Heart left ventricle (tissue), 13 donors: ENCODE measurements around the gene ALKBH6.

Source experiments
- POLR2A ChIP-seq, 2 donors: fragments of 450-650 bp; IDR thresholded peaks; one replicate each; pipeline ENCODE4 v1.6.1; 2017; ENCODE audit warnings: antibody characterized with exemption in 2 of 2, mild to moderate bottlenecking in 2 of 2, moderate library complexity in 2 of 2
- TF ChIP-seq, protein P1 (sequence below), 12 donors: fragments of 200-600 bp; sonication (generic) in 4 of 12; IDR thresholded peaks; one replicate each; pipeline versions ENCODE4 v1.5.0 to v1.8.0; 2018 to 2022; ENCODE audit warnings: antibody characterized with exemption in 12 of 12, mild to moderate bottlenecking in 5 of 12
- donor health status: ischemic (EF 13 %, LVEDD 7.1; RV severe dilation, severe dysfunction).
- donor health status: DM: no; HTN: yes; CAD: no.
- donor health status: DM: no; HTN: no; CAD: no.
- donor health status: ischemic (EF 25% LVEDD 6.9; RV normal size, moderate dysfunction).
- donor health status: ischemic (EF 25% LVEDD 5.7; RV mildly dilated, moderate dysfunction).
- donor health status: ischemic (EF 35%, LVEDD 5.7; RV mildly dilated, moderate dysfunction).
- donor health status: nonischemic (EF 11% LVEDD 7.7; RV severe dilation, severe dysfunction).
- donor health status: DM: yes; HTN: yes; CAD: no.
- donor health status: PGD.
- donor health status: ischemic (EF 29% LVEDD 5.4; RV normal size, mild dysfunction).
- donor health status: nonischemic (EF 23%, LVEDD 6.1; RV moderate dilation, normal function).

DNA sequence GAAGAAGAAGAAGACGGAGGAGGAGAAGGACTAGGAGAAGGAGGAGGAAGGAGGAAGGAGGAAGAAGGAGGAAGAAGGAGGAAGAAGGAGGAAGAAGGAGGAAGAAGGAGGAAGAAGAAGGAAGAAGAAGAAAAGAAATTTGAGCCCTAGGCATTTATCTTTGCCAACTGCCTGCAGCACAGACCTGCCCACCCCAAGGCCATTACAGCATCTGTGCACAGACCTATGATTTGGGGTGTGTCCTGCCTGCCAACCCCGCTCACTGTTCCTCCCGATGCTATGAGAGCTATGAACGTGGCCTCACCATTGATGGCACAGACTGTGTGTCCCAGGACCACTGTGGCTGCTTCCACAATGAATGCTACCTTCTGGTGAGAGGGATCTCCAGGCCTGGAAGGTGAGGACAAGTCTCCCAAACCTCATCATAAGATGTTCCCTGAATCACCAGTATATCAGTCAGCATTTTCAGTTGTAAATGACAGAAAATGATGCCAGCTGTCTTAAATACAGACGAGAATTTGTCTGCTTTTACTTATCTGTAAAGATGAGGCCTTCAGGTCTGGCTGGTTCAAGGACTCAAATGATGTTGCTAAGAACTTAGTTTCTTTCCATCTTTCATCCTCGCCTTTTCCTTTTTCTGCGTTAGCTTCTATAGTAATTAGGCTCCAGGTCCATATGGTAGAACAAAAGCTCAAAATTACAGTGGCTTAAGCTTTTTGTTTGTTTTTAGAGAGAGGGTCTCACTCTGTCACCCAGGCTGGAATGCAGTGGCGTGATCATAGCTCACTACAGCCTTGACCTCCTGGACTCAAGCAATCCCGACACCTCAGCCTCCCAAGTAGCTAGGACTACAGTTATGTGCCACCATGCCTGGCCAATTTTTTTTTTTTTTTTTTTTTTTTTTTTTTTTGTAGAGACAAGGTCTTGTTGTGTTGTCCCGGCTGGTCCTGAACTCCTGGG lies 23.0 kb downstream of the ALKBH6 start:
- TF ChIP-seq, protein P1, sequence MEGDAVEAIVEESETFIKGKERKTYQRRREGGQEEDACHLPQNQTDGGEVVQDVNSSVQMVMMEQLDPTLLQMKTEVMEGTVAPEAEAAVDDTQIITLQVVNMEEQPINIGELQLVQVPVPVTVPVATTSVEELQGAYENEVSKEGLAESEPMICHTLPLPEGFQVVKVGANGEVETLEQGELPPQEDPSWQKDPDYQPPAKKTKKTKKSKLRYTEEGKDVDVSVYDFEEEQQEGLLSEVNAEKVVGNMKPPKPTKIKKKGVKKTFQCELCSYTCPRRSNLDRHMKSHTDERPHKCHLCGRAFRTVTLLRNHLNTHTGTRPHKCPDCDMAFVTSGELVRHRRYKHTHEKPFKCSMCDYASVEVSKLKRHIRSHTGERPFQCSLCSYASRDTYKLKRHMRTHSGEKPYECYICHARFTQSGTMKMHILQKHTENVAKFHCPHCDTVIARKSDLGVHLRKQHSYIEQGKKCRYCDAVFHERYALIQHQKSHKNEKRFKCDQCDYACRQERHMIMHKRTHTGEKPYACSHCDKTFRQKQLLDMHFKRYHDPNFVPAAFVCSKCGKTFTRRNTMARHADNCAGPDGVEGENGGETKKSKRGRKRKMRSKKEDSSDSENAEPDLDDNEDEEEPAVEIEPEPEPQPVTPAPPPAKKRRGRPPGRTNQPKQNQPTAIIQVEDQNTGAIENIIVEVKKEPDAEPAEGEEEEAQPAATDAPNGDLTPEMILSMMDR (IDR thresholded peaks at IDR 0.05) = no peak
- TF ChIP-seq POLR2A (IDR thresholded peaks at IDR 0.05) = no peak
